ENCODE measurements around the gene MRFAP1L1. TPM values are rescaled to one million over a fixed set of nuclear protein-coding genes. Genes with fewer than 3 reads are reported as not detected.

The MRFAP1L1 gene
- total and polyA plus RNA-seq, 4 donors = 29.8 to 41.8 (median 30.7) TPM

DNA sequence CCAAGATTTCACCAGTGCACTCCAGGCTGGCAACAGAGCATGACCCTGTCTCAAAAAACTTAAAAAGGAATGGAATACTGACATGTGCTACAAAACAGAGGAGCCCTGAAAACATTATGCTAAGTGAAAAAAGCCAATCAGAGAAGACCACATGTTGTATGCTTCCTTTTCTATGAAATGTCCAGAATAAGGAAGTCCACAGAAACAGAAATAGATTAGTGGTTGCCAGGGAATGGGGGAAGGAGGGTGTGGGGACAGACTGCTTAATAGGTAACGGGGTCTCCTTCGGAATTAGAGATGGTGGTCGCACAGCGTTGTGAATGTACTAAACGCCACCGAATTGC lies 42.8 kb upstream of the MRFAP1L1 start:
- Histone ChIP-seq H3K4me3 (ENCODE audit: low read depth in 1 of 3, low read length in 3 of 3) (no peak overlapping the region), H3K9ac (ENCODE audit: low read depth in 1 of 2, low read length in 2 of 2) (peak overlapping the region in 1 of 2 donors; percentile 10), H3K9me3 (ENCODE audit: control insufficient read depth in 4 of 4, low read length in 3 of 4) (no peaks in the 10 kb centered on the region), H3K27ac (ENCODE audit: low read depth in 1 of 2, low read length in 2 of 2) (peak overlapping the region; percentile 85 to 90), H3K4me1 (ENCODE audit: control insufficient read depth in 4 of 4, insufficient read depth in 4 of 4, low read length in 3 of 4) (peaks cover 28 to 78% (median 71%) of the 10 kb centered on the region in 4 donors), H3K36me3 (ENCODE audit: control insufficient read depth in 4 of 4, insufficient read depth in 3 of 4, low read depth in 1 of 4, low read length in 3 of 4) (no peaks in the 10 kb centered on the region), H3K27me3 (ENCODE audit: control insufficient read depth in 4 of 4, insufficient read depth in 4 of 4, low read length in 3 of 4) (no peaks in the 10 kb centered on the region)
- WGBS = 85% methylated on average over 6 of the region's 6 CpGs
- no peak for DNase-seq (ENCODE audit: low spot score)
- TF ChIP-seq FOXA2 (IDR thresholded peaks at IDR 0.05) (no peak), RXRA (IDR thresholded peaks at IDR 0.05) (no peak), EGR1 (IDR thresholded peaks at IDR 0.05; ENCODE audit: low read depth in 2 of 2) (no peak), JUND (IDR thresholded peaks at IDR 0.05) (no peak)
- TF ChIP-seq, protein P1, sequence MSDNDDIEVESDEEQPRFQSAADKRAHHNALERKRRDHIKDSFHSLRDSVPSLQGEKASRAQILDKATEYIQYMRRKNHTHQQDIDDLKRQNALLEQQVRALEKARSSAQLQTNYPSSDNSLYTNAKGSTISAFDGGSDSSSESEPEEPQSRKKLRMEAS (IDR thresholded peaks at IDR 0.05) = peak; percentile 9
- TF ChIP-seq, protein P2, sequence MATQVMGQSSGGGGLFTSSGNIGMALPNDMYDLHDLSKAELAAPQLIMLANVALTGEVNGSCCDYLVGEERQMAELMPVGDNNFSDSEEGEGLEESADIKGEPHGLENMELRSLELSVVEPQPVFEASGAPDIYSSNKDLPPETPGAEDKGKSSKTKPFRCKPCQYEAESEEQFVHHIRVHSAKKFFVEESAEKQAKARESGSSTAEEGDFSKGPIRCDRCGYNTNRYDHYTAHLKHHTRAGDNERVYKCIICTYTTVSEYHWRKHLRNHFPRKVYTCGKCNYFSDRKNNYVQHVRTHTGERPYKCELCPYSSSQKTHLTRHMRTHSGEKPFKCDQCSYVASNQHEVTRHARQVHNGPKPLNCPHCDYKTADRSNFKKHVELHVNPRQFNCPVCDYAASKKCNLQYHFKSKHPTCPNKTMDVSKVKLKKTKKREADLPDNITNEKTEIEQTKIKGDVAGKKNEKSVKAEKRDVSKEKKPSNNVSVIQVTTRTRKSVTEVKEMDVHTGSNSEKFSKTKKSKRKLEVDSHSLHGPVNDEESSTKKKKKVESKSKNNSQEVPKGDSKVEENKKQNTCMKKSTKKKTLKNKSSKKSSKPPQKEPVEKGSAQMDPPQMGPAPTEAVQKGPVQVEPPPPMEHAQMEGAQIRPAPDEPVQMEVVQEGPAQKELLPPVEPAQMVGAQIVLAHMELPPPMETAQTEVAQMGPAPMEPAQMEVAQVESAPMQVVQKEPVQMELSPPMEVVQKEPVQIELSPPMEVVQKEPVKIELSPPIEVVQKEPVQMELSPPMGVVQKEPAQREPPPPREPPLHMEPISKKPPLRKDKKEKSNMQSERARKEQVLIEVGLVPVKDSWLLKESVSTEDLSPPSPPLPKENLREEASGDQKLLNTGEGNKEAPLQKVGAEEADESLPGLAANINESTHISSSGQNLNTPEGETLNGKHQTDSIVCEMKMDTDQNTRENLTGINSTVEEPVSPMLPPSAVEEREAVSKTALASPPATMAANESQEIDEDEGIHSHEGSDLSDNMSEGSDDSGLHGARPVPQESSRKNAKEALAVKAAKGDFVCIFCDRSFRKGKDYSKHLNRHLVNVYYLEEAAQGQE (IDR thresholded peaks at IDR 0.05) = no peak
- TF ChIP-seq, protein P3, sequence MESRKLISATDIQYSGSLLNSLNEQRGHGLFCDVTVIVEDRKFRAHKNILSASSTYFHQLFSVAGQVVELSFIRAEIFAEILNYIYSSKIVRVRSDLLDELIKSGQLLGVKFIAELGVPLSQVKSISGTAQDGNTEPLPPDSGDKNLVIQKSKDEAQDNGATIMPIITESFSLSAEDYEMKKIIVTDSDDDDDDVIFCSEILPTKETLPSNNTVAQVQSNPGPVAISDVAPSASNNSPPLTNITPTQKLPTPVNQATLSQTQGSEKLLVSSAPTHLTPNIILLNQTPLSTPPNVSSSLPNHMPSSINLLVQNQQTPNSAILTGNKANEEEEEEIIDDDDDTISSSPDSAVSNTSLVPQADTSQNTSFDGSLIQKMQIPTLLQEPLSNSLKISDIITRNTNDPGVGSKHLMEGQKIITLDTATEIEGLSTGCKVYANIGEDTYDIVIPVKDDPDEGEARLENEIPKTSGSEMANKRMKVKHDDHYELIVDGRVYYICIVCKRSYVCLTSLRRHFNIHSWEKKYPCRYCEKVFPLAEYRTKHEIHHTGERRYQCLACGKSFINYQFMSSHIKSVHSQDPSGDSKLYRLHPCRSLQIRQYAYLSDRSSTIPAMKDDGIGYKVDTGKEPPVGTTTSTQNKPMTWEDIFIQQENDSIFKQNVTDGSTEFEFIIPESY (IDR thresholded peaks at IDR 0.05) = no peak

DNA sequence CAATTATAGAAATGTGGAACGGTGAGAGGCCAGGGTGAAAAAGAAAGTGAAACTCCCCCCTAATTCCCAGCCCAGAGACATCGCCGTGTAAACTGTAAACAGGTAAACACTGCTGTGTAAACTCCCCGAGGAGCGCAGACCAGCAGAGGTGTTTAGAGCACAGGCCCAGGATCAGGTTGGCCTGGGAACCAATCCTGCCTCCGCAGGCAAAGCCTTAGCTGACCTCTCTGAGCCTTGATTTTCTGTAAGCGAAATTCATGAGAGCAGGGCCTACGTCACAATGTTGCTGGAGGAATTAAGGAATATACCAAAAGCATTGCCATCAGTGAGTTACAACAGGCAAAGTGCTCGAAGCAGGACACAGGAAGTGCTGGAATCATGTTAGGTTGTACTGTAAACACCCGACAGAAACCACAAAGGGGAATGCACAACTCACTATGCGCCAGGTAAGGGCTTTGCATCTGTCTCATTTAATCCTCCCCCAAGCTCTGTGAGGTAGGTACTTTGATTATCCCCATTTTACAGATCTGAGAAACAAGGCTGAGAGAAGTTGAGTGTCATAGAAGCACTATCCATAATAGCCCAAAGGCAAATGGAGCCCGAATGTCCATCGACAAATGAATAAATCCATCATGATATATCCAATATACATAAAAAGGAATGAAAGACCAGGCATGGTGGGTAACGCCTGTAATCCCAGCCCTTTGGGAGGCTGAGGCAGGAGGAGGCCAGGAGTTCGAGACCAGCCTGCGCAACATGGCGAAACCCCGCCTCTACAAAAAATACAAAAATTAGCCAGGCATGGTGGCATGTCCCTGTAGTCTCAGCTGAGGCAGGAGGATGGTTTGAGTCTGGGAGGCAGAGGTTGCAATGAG lies 42.2 kb upstream of the MRFAP1L1 start:
- Histone ChIP-seq H3K27me3 (ENCODE audit: control insufficient read depth in 4 of 4, insufficient read depth in 4 of 4, low read length in 3 of 4) (no peaks in the 10 kb centered on the region), H3K4me3 (ENCODE audit: low read depth in 1 of 3, low read length in 3 of 3) (no peak overlapping the region), H3K27ac (ENCODE audit: low read depth in 1 of 2, low read length in 2 of 2) (peak overlapping the region; percentile 85 to 90), H3K36me3 (ENCODE audit: control insufficient read depth in 4 of 4, insufficient read depth in 3 of 4, low read depth in 1 of 4, low read length in 3 of 4) (no peaks in the 10 kb centered on the region), H3K9ac (ENCODE audit: low read depth in 1 of 2, low read length in 2 of 2) (peak overlapping the region in 1 of 2 donors; percentile 81), H3K9me3 (ENCODE audit: control insufficient read depth in 4 of 4, low read length in 3 of 4) (no peaks in the 10 kb centered on the region), H3K4me1 (ENCODE audit: control insufficient read depth in 4 of 4, insufficient read depth in 4 of 4, low read length in 3 of 4) (peaks cover 33 to 84% (median 76%) of the 10 kb centered on the region in 4 donors)
- DNase-seq (ENCODE audit: low spot score) = peak; percentile 32
- 48% methylated on average over 18 of the region's 18 CpGs for WGBS
- TF ChIP-seq FOXA1 (IDR thresholded peaks at IDR 0.05) = peak; percentile 65
- TF ChIP-seq RAD21 (IDR thresholded peaks at IDR 0.05) = no peak
- TF ChIP-seq RXRA (IDR thresholded peaks at IDR 0.05) = peak; percentile 61 to 74
- TF ChIP-seq, protein P4, sequence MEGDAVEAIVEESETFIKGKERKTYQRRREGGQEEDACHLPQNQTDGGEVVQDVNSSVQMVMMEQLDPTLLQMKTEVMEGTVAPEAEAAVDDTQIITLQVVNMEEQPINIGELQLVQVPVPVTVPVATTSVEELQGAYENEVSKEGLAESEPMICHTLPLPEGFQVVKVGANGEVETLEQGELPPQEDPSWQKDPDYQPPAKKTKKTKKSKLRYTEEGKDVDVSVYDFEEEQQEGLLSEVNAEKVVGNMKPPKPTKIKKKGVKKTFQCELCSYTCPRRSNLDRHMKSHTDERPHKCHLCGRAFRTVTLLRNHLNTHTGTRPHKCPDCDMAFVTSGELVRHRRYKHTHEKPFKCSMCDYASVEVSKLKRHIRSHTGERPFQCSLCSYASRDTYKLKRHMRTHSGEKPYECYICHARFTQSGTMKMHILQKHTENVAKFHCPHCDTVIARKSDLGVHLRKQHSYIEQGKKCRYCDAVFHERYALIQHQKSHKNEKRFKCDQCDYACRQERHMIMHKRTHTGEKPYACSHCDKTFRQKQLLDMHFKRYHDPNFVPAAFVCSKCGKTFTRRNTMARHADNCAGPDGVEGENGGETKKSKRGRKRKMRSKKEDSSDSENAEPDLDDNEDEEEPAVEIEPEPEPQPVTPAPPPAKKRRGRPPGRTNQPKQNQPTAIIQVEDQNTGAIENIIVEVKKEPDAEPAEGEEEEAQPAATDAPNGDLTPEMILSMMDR (IDR thresholded peaks at IDR 0.05; ENCODE audit: low read depth, low read length, missing input control) = no peak
- TF ChIP-seq FOXA2 (IDR thresholded peaks at IDR 0.05) = peak; percentile 81
- peak; percentile 79 for TF ChIP-seq SP1 (IDR thresholded peaks at IDR 0.05)
- peak in 1 of 2 donors; percentile 44 for TF ChIP-seq HNF4A (conservative IDR thresholded peaks at IDR 0.05)
